Head of caudate nucleus (tissue), 42 donors: ENCODE data around the gene DLG2.

Experiments
- DNase-seq, 42 donors: peaks; one replicate each; pipeline versions ENCODE4 v3.0.0 to v3.0.0-alpha.2; 2020 to 2021; ENCODE audit warnings: mixed read lengths in 7 of 42
- intact Hi-C: fragments of 100-400 bp; cut with DNase I; formaldehyde crosslinking; loops from one replicate; pipeline ENCODE4 v1.15.0; 2022

Gene DLG2

GRCh38 chr11:85099522-85099921, 527.6 kb downstream of the DLG2 start:
- intact Hi-C loops = no loop called here
- DNase-seq = no peak

GRCh38 chr11:85098996-85099395, 528.1 kb downstream of the DLG2 start:
- no peak for DNase-seq
- intact Hi-C loops = no loop called here

DNA sequence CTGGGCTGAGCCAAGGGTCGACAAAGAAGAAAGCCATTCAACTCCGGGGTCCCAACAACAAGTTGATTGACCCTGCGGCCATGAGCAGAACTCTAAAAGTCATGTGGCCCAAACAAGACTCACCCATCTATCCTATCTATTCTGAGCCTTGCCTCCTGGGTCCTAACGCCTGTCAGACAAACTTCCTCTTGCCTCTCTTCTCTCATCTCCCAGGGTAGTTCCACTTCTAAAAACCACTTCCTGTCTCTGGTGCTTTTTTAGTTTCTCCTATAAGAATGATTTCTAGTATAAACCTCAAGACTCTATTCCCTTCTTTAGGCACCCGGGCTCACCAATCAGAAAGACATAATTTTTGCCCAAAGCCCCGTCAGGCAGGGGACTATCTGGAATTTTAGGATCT, 530.2 kb downstream of the DLG2 start:
- DNase-seq = no peak
- intact Hi-C loops = no loop called here

DNA sequence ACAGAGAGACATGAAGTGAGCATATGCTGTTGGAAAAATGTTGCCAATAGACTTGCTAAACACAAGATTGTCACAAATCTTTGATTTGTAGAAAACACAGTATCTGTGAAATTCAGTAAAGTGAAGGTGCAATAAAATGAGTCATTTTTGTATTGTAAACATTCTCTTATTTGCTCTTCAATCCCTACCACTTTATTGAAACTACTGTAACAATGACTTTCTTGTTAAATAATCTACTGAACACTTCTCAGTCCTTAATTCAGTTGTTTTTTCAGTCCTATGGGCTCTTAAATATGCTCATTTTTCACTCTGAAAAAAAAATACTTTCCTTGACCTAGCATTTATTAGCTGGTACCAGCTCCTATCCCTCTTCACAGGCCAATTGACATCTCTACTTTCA, 531.9 kb downstream of the DLG2 start:
- intact Hi-C loops = no loop called here
- DNase-seq = no peak

DNA sequence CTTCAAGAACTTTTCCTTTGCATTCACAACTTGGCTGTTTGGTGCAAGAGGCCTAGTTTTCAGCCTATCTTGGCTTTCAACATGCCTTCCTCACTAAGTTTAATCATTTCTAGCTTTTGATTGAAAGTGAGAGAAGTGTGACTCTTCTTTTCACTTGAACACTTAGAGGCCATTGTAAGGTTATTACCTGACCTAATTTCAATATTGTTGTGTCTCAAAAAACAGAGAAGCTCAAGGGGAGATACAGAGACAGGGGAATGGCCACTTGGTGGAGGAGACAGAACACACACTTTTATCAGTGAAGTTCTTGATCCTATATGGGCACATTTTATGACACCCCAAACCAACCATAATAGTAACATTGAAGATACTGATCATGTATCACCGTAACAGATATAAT, 532.3 kb downstream of the DLG2 start:
- intact Hi-C loops = no loop called here
- DNase-seq = no peak

GRCh38 chr11:85089654-85090053, 537.5 kb downstream of the DLG2 start:
- intact Hi-C loops = no loop called here
- no peak for DNase-seq

DNA sequence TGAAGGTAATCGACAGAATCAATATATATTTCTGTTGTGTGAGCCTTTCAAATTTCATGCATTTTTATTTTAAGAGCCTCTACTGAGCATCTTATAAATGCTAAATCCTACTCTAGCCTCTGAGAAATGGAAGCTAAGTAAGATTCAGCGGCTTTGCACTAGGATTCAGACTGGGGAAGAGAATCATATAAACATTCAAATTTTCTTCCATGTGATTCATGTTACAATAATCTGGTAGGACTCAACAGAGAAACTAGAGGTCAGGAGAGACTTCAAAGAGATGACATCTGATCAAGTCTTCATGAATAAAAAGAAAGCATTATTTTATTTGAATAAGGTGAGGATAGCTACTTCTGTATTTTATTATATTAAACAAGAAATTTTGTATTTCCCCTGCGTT, 538.9 kb downstream of the DLG2 start:
- intact Hi-C loops = no loop called here
- DNase-seq = no peak

DNA sequence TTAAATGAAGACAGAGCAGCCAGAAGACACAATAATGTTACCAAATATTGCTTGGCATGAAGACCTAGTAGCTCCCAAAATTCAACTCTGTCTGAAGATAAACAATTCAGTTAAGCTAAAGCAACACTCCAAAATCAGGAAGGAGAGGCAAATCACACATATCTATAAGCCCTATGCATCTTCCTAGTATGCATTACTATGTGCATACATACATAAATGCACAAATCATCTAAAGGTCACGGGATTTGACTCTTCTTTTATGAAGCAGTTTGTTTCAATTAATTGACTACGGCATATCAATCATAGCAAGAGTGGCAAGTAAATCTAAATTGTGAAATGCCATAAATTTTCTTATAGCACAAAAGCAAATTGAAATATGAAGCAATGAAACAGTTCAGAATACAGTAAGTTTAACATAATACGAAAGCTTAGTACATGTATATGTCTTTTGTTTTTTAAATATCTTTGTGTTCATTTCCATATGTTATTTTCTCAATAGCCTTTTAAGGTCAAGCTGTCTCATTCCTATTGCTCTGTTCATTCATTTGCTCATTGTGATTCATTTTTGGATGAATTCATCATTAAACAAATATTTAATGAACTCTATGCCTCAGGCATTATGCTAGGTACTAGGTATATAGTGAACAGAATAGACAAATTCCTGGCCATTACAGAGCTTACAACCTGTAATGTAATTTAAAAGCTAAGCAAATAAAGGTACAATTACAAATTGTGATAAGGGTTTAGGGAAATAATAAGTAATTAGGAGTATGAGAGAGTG, 540.5 kb downstream of the DLG2 start:
- DNase-seq = no peak
- intact Hi-C loops = no loop called here

DNA sequence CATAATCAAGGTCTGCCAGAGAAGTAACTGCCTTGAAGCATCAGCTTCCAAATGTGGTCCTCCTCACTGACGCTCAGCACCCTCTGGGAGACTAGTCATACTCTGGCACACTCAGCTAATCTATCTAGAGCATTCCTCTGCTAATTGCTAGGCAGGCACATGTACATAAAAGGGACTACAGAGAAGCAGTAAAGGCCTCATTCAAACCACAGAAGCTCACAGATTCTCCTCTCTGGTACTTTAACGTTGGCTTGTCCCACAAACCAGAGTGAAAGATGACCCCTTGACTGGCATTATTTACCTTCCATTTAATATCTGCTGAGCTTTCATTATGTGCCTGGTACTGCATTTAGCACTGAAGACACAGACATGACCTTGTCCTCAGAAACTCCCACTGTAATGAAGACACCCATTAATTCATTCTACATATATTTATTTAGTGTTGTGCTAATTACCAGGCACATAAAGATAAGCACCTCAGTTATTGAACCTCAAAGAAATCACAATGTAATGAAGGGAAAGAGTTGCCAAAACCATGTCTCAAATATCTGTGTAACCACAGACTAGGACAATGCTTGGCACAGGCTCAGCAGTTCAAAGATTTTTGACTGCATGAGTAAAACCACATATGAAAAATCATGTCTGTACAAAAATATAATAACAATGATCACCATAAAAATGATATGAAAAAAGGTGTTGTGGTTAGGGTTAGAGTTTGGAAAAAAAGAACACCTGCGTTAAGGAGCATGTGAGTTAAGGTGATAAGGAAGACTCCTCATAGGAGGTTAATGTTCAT, 550.4 kb downstream of the DLG2 start:
- DNase-seq = no peak

GRCh38 chr11:85062659-85063058, 564.5 kb downstream of the DLG2 start:
- DNase-seq = no peak

More for the DNA sequence above, 550.4 kb downstream of the DLG2 start:
- intact Hi-C loops = no loop called here

DNA sequence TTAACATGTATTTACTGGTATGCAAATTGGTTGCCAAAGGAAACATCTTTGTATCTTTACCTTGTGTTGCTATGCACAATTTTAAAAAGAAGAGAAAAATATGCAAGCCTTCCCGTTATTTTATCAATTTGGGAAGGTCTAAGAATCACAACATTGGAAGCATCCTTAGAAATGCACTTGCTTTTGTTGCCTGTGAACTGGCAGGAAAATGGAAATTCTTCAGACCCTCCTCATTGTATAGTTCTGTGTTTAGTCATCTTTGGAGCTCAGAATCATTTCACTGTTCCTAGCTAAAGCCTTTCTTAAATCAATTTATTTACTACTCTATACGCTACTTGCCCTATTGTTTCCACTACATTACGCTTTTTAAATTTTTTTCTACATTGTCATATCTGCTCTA, 574.5 kb downstream of the DLG2 start:
- intact Hi-C loops = no loop called here

More at GRCh38 chr11:85062659-85063058, 564.5 kb downstream of the DLG2 start:
- intact Hi-C loops = no loop called here

DNA sequence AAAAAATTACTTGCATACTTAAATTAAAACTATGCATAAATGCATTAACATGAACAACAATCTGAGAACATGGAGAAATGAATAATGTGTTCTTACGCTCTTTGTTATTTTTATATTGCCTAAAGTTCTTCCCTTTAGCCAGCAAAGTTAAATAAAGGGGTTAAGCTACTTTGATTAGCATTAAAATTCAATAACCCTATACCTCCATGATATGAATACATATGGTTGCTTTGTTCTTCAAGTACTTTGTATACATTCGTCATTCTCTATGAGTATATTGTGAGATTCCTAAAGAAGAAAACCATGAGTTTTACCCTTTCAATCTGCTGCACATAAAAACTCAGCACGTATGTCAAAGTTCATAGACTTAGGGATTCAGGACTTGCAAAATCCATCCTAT, 578.3 kb downstream of the DLG2 start:
- DNase-seq = no peak
- intact Hi-C loops = no loop called here

More for the DNA sequence above, 574.5 kb downstream of the DLG2 start:
- no peak for DNase-seq

- intact Hi-C loops = no loop called here
- no peak for DNase-seq
Measured at GRCh38 chr11:85045716-85046115, 581.4 kb downstream of the DLG2 start.

GRCh38 chr11:85044911-85045310, 582.2 kb downstream of the DLG2 start:
- intact Hi-C loops = no loop called here
- no peak for DNase-seq

- intact Hi-C loops = no loop called here
- no peak for DNase-seq
Measured at GRCh38 chr11:85042361-85042760, 584.8 kb downstream of the DLG2 start.

GRCh38 chr11:85040166-85040565, 587.0 kb downstream of the DLG2 start:
- DNase-seq = no peak

DNA sequence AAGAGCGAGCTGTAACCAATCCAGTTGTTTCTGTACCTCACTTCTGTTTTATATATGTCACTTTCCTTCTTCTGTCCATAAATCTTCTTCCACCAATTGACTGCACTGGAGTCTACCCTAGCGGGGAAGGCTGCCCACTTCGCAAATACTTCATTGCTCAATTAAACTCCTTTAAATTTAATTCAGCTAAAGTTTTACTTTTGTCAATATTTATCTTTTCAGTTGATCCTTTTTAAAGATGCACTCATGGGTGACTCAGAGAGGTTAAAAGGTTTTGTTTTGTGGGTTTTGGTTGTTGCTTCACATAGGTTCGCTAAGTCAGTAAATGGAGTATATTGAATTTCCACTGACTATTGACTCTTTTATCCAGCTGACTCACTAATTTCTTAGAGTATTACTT, 597.2 kb downstream of the DLG2 start:
- DNase-seq = no peak

More at GRCh38 chr11:85040166-85040565, 587.0 kb downstream of the DLG2 start:
- intact Hi-C loops = no loop called here

GRCh38 chr11:85028329-85029101, 598.6 kb downstream of the DLG2 start:
- intact Hi-C loops = no loop called here
- no peak for DNase-seq

More for the DNA sequence above, 597.2 kb downstream of the DLG2 start:
- intact Hi-C loops = no loop called here

DNA sequence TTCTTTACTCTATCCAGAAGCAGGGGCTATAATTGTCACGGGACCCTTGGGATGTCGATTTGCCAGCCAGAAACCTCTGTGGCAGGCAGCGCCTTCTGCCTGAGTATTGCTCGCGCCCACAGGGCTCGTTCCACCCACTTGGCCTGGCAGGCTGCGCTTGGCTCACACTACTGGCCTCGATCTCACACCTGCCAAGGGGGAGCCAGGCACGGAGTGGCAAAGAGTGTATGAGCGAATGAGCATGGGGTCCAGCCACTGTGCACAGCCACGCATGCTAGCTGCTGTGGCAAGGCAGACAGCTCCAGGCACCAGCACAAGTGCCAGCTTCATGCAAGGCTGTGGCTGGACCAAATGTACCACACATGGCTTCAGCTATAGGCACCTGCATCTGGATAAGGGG, 599.8 kb downstream of the DLG2 start:
- intact Hi-C loops = no loop called here
- no peak for DNase-seq

GRCh38 chr11:85021058-85021457, 606.1 kb downstream of the DLG2 start:
- intact Hi-C loops = no loop called here
- no peak for DNase-seq
